Upper lobe of left lung (tissue), 6 donors: Measurements from ENCODE around the gene ZIC3. TPM values are rescaled to one million over a fixed set of nuclear protein-coding genes. Genes with fewer than 3 reads are reported as not detected.

Experiments
- ATAC-seq, 2 donors: fragments of 200-7000 bp; cut with Tn5 transposase; one replicate each; pipeline ENCODE4 v1.9.1; 2022; ENCODE audit warnings: mild to moderate bottlenecking in 2 of 2, moderate library complexity in 2 of 2; ENCODE audit not compliant: low FRiP score in 2 of 2
- DNase-seq, 2 donors: peaks; one replicate each; pipeline ENCODE4 v3.0.0-alpha.2; 2019 to 2020
- H3K27ac ChIP-seq, 4 donors: fragments of 200-600 bp; sonication (generic); one replicate each; pipeline ENCODE4 v1.5.1; 2016 to 2019
- H3K27me3 ChIP-seq, 4 donors: fragments of 200-600 bp; sonication (generic); one replicate each; pipeline ENCODE4 v1.5.1; 2017 to 2019
- H3K36me3 ChIP-seq, 4 donors: fragments of 200-600 bp; sonication (generic); one replicate each; pipeline ENCODE4 v1.5.1; 2016 to 2019
- H3K4me1 ChIP-seq, 4 donors: fragments of 200-600 bp; sonication (generic); one replicate each; pipeline ENCODE4 v1.5.1; 2018 to 2019
- H3K4me3 ChIP-seq, 4 donors: fragments of 200-600 bp; sonication (generic); one replicate each; pipeline ENCODE4 v1.5.1; 2017 to 2019; ENCODE audit warnings: mild to moderate bottlenecking in 2 of 4, moderate library complexity in 1 of 4
- H3K9me3 ChIP-seq, 4 donors: fragments of 200-600 bp; sonication (generic); one replicate each; pipeline ENCODE4 v1.5.1; 2018 to 2019
- CTCF ChIP-seq, 6 experiments: fragments of 450-650 bp in 4 of 6; fragments of 200-600 bp in 2 of 6; sonication (generic) in 2 of 6; IDR thresholded peaks; one replicate each; pipeline ENCODE4 v1.5.1; 2016 to 2019; ENCODE audit warnings: antibody characterized with exemption in 6 of 6
- EP300 ChIP-seq, 4 donors: sonication (generic); formaldehyde crosslinking; IDR thresholded peaks; one replicate each; pipeline ENCODE4 v1.5.1; 2017; ENCODE audit warnings: antibody characterized with exemption in 4 of 4, control low read depth in 2 of 4
- POLR2A ChIP-seq, 4 donors: fragments of 450-650 bp; IDR thresholded peaks; one replicate each; pipeline ENCODE4 v1.5.1; 2016 to 2017; ENCODE audit warnings: antibody characterized with exemption in 4 of 4, mild to moderate bottlenecking in 2 of 4
- POLR2AphosphoS5 ChIP-seq, 2 donors: sonication (generic); formaldehyde crosslinking; IDR thresholded peaks; one replicate each; pipeline ENCODE4 v1.5.1; 2017; ENCODE audit warnings: antibody characterized with exemption in 2 of 2
- WGBS, 2 donors: methylation state at CpG; one replicate each; pipeline ENCODE4 v1.1.5; 2017 to 2018; 5-methylcytosine and 5-hydroxymethylcytosine counted together
- small RNA-seq, 4 donors: library from RNA; depleted of rRNA; stranded (forward); fragments of <200 nt; gene quantifications; one replicate each; pipeline ENCODE3, GENCODE V24; 2016
- total RNA-seq, 6 donors: library from RNA; depleted of rRNA in 4 of 6; stranded (reverse); fragments of >200 nt in 4 of 6; gene quantifications; one replicate each; pipeline versions ENCODE4 v1.1.0 to v1.2.1, GENCODE V29; 2016 to 2021
- donor health status: DM: no; HTN: no; CAD: no; lungs with moderate emphysema.
- donor health status: DM: no; HTN: yes; CAD: no; lungs with severe emphysema.

The ZIC3 gene
- total RNA-seq, 6 donors from 2014 or later, result 0.07 to 0.11 TPM; not detected in 4

- DNase-seq, result no peak
- H3K4me3 ChIP-seq, result no peak overlapping the region
- no peak for ATAC-seq
- 28% methylated on average over 65 of the region's 67 CpGs; no CpG with 5 or more reads in 1 of the 2 donors for WGBS, 2 donors
- peaks cover 0 to 9% (median 0%) of the 10 kb centered on the region in 4 donors for H3K9me3 ChIP-seq
- H3K27me3 ChIP-seq, result peaks cover 0 to 32% (median 0%) of the 10 kb centered on the region in 4 donors
- TF ChIP-seq EP300 (IDR thresholded peaks at IDR 0.05), result no peak
- no peak for TF ChIP-seq CTCF (IDR thresholded peaks at IDR 0.05)
- no peak for TF ChIP-seq POLR2A (IDR thresholded peaks at IDR 0.05)
- TF ChIP-seq POLR2AphosphoS5 (IDR thresholded peaks at IDR 0.05), result no peak
- no peaks in the 10 kb centered on the region for H3K36me3 ChIP-seq
- peaks cover 0 to 11% (median 0%) of the 10 kb centered on the region in 4 donors for H3K4me1 ChIP-seq
- no peak overlapping the region for H3K27ac ChIP-seq
These were observed 8.3 kb downstream of the ZIC3 start for GRCh38 chrX:137574102-137574783.

GRCh38 chrX:137574784-137575293 lies 8.9 kb downstream of the ZIC3 start:
- peaks cover 0 to 26% (median 0%) of the 10 kb centered on the region in 4 donors for H3K27me3 ChIP-seq
- no peak for TF ChIP-seq CTCF (IDR thresholded peaks at IDR 0.05)
- TF ChIP-seq EP300 (IDR thresholded peaks at IDR 0.05), result no peak
- TF ChIP-seq POLR2AphosphoS5 (IDR thresholded peaks at IDR 0.05), result no peak
- TF ChIP-seq POLR2A (IDR thresholded peaks at IDR 0.05), result no peak
- no peak overlapping the region for H3K27ac ChIP-seq
- no peaks in the 10 kb centered on the region for H3K36me3 ChIP-seq
- DNase-seq, result no peak
- no peak for ATAC-seq
- H3K4me1 ChIP-seq, result peaks cover 0 to 9% (median 0%) of the 10 kb centered on the region in 4 donors
- 30% methylated on average over 29 of the region's 29 CpGs; no CpG with 5 or more reads in 1 of the 2 donors for WGBS, 2 donors
- H3K4me3 ChIP-seq, result no peak overlapping the region
- H3K9me3 ChIP-seq, result peaks cover 0 to 9% (median 0%) of the 10 kb centered on the region in 4 donors

GRCh38 chrX:137575596-137576255 lies 9.8 kb downstream of the ZIC3 start:
- no peak overlapping the region for H3K4me3 ChIP-seq
- no peak overlapping the region for H3K27ac ChIP-seq
- WGBS, 2 donors, result 23 to 32% methylated on average over 12 to 13 of the region's 13 CpGs
- ATAC-seq, result no peak
- H3K4me1 ChIP-seq, result peaks cover 0 to 9% (median 0%) of the 10 kb centered on the region in 4 donors
- peaks cover 0 to 21% (median 0%) of the 10 kb centered on the region in 4 donors for H3K27me3 ChIP-seq
- peaks cover 0 to 9% (median 0%) of the 10 kb centered on the region in 4 donors for H3K9me3 ChIP-seq
- no peaks in the 10 kb centered on the region for H3K36me3 ChIP-seq
- no peak for TF ChIP-seq POLR2AphosphoS5 (IDR thresholded peaks at IDR 0.05)
- TF ChIP-seq EP300 (IDR thresholded peaks at IDR 0.05), result no peak
- DNase-seq, result no peak

GRCh38 chrX:137587151-137587550 lies 21.2 kb downstream of the ZIC3 start:
- no peaks in the 10 kb centered on the region for H3K27me3 ChIP-seq
- no peaks in the 10 kb centered on the region for H3K4me1 ChIP-seq
- no peak for TF ChIP-seq POLR2AphosphoS5 (IDR thresholded peaks at IDR 0.05)
- no peak for TF ChIP-seq POLR2A (IDR thresholded peaks at IDR 0.05)
- TF ChIP-seq CTCF (IDR thresholded peaks at IDR 0.05), result no peak
- no peak for TF ChIP-seq EP300 (IDR thresholded peaks at IDR 0.05)
- H3K4me3 ChIP-seq, result no peak overlapping the region
- ATAC-seq (no peak), DNase-seq (no peak)
- no peak overlapping the region for H3K27ac ChIP-seq
- no peaks in the 10 kb centered on the region for H3K9me3 ChIP-seq
- WGBS, 2 donors, result 42 to 70% methylated on average over 2 of the region's 2 CpGs
- H3K36me3 ChIP-seq, result no peaks in the 10 kb centered on the region

GRCh38 chrX:137600769-137601168 lies 34.8 kb downstream of the ZIC3 start:
- peak in 1 of 2 donors; percentile 59 for ATAC-seq
- 82% methylated on average over 3 of the region's 3 CpGs; no CpG with 5 or more reads in 1 of the 2 donors for WGBS, 2 donors
- no peaks in the 10 kb centered on the region for H3K27me3 ChIP-seq

More at GRCh38 chrX:137600769-137601168, 34.8 kb downstream of the ZIC3 start:
- Histone ChIP-seq H3K4me3 (no peak overlapping the region), H3K4me1 (no peaks in the 10 kb centered on the region), H3K27ac (no peak overlapping the region), H3K36me3 (no peaks in the 10 kb centered on the region), H3K9me3 (no peaks in the 10 kb centered on the region)
- DNase-seq, result no peak
- no peak for TF ChIP-seq POLR2A (IDR thresholded peaks at IDR 0.05)

Small RNAs within 50 kb of the gene (small RNA-seq; reads per million reads assigned to genes)
- gene RN7SL325P, result 0 reads per million in 4 donors
